ENCODE measurements around the gene CDC37L1. TPM values are rescaled to one million over a fixed set of nuclear protein-coding genes. Genes with fewer than 3 reads are reported as not detected.
"Not testable (repeated sequence)": the region's sequence is repeated elsewhere in the genome, so short reads cannot be mapped to it uniquely, and the experiment has no call there.

The CDC37L1 gene
- total RNA-seq, 1 experiment from 2014 or later, result 30.9 TPM

DNA sequence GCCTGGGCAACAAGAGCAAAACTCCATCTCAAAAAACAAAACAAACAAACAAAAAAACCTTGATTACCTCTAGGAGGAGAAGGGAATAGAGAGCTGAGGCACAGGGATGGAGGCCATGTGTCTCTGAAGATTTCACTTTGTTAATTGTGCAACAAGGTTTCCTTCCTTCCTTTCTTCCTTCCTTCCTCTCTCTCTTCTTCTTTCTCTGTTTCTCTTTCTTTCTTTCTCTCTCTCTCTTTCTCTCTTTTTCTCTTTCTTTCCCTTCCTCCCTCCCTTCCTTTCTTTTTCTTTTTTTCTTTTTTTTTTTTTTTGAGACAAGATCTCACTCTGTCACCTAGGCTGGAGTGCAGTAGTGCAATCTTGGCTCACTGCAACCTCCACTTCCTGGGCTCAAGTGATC is 75.2 kb downstream of the CDC37L1 start:
- not testable (repeated sequence) for DNase-seq (ENCODE audit: low read depth)

DNA sequence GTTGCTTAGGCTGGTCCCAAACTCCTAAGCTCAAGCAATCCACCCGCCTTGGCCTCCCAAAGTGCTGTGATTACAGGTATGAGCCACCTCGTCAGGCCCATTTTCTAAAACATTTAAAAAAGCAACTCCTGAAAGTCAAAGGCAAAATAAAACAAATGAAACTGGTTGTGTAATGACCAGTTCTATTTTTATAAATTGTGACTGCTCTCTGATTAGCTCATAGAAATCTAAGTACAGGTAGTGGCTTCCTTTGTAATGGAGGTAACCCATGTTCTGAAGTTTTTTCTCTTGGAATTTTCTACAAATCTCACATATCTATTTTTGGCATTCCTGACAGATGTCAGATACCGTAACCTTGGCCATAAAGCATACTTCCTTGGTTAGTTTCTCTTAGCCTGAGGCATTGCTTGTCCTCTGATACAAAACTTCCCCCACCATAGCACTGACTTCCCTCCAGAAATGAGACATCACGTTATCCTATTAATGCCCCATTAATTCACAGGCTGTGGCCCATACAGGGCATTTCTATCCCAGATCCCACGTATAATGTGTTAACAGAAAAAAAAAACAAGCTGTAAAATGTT is 75.7 kb downstream of the CDC37L1 start:
- no peak for DNase-seq (ENCODE audit: low read depth)

DNA sequence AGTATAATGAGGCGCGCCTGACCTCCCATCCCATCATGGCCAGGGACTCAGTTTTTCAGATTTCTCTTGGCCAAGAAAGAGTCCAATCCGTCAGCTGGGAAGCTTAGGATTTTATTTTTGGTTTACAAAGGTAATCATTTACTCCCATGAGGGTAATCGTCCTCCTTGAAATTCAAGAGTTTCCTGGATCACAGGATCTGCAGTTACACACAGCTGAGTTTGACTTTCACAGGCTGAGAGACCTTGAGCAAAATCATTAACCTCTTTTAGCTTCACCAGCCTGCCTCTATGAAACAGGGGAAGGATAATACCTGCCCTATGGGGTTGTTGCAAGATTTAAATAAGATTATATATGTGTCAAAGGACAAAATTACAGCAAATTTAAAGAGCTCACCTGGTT is 77.1 kb downstream of the CDC37L1 start:
- no peak for DNase-seq (ENCODE audit: low read depth)

Other genes with a start within 250 kb of the CDC37L1 start
- gene SLC1A1, start 189.1 kb upstream of the CDC37L1 start, total RNA-seq (2014; rRNA removed; shearing (Covaris generic)), result 11.8 and 15.8 TPM in 2 replicates
- gene PLPP6, start 17.3 kb upstream of the CDC37L1 start, total RNA-seq (2014; rRNA removed; shearing (Covaris generic)), result 5.7 and 9.0 TPM in 2 replicates
- 1.0 and 3.1 TPM in 2 replicates for gene SPATA6L, start 13.1 kb upstream of the CDC37L1 start, total RNA-seq (2014; rRNA removed; shearing (Covaris generic))
- gene AK3, start 61.6 kb downstream of the CDC37L1 start, total RNA-seq (2014; rRNA removed; shearing (Covaris generic)), result 44.0 and 58.7 TPM in 2 replicates
- gene RCL1, start 113.4 kb downstream of the CDC37L1 start, total RNA-seq (2014; rRNA removed; shearing (Covaris generic)), result 36.2 and 40.2 TPM in 2 replicates

All from Daoy (cell line).